ENCODE data around the gene BCAT1.

DNA sequence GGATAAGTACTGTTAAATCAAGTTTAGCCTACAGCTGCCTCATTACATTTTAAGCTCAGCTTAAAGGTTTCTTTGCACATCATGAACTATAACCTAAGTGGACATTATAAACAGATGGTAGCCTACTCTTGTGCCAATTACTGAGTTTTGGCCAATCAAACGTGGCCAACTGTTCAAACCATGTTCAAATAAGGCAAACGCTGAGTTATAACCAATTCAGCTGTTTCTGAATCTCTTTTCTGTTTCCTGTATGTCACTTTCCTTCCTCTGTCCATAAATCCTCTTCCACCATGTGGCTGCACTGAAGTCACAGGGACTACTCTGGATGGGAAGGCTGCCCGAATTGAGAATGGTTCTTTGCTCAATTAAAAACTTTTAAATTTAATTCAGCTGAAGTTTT, 98.4 kb downstream of the BCAT1 start:
- TF ChIP-seq EZH2 (IDR thresholded peaks at IDR 0.05; ENCODE audit: insufficient read depth, poor library complexity, severe bottlenecking) (no peak), EZH2phosphoT487 (IDR thresholded peaks at IDR 0.05; ENCODE audit: insufficient read depth, low read depth) (no peak)

Data from GM23248 (cell line).